Left lobe of liver (tissue), 2 donors: ENCODE data around the gene VPS35. TPM values are rescaled to one million over a fixed set of nuclear protein-coding genes. Genes with fewer than 3 reads are reported as not detected.
"Not testable (repeated sequence)": the region's sequence is repeated elsewhere in the genome, so short reads cannot be mapped to it uniquely, and the experiment has no call there.

ENCODE experiments used
- ATAC-seq: fragments of 200-7000 bp; cut with Tn5 transposase; one replicate; pipeline ENCODE4 v1.9.1; 2020; ENCODE audit warnings: mild to moderate bottlenecking, moderate library complexity
- DNase-seq: peaks from one replicate; pipeline ENCODE4 v3.0.0-alpha.2; 2020; ENCODE audit warnings: low spot score
- total RNA-seq: library from RNA; stranded (reverse); gene quantifications from one replicate; pipeline ENCODE4 v1.2.1, GENCODE V29; 2021
- donor health status: DM: no; HTN: no; CAD: no; lungs with moderate emphysema.
- donor health status: DM: no; HTN: yes; CAD: no.

VPS35 gene
- total RNA-seq, 1 donor from 2014 or later, result 25.4 TPM

GRCh38 chr16:46673320-46674013 is 15.5 kb downstream of the VPS35 start:
- ATAC-seq, result peak; percentile 96
- no peak for DNase-seq

- ATAC-seq, result no peak
- DNase-seq, result no peak
These were observed 26.9 kb downstream of the VPS35 start for GRCh38 chr16:46662123-46662522.

- ATAC-seq, result peak; percentile 70
These were observed 30.1 kb downstream of the VPS35 start for GRCh38 chr16:46658925-46659324.

GRCh38 chr16:46651305-46651704 is 37.7 kb downstream of the VPS35 start:
- DNase-seq (no peak), ATAC-seq (no peak)

More at GRCh38 chr16:46658925-46659324, 30.1 kb downstream of the VPS35 start:
- no peak for DNase-seq

GRCh38 chr16:46650254-46650623 is 38.7 kb downstream of the VPS35 start:
- no peak for ATAC-seq
- no peak for DNase-seq

GRCh38 chr16:46649588-46650253 is 39.3 kb downstream of the VPS35 start:
- ATAC-seq (no peak), DNase-seq (no peak)

- DNase-seq (no peak), ATAC-seq (no peak)
These were observed 40.3 kb downstream of the VPS35 start for GRCh38 chr16:46648656-46649055.

GRCh38 chr16:46638947-46639925 is 49.7 kb downstream of the VPS35 start:
- no peak for DNase-seq
- no peak for ATAC-seq

- DNase-seq (no peak), ATAC-seq (no peak)
These were observed 55.9 kb downstream of the VPS35 start for GRCh38 chr16:46632778-46633733.

- ATAC-seq, result no peak
- DNase-seq, result no peak
These were observed 59.4 kb downstream of the VPS35 start for GRCh38 chr16:46629331-46630219.

- no peak for ATAC-seq
- DNase-seq, result no peak
These were observed 61.2 kb downstream of the VPS35 start for GRCh38 chr16:46627746-46628145.

- not testable (repeated sequence) for ATAC-seq, DNase-seq
These were observed 62.3 kb downstream of the VPS35 start for GRCh38 chr16:46626681-46627080.

GRCh38 chr16:46624862-46625261 is 64.1 kb downstream of the VPS35 start:
- peak; percentile 59 for ATAC-seq

GRCh38 chr16:46623707-46624106 is 65.3 kb downstream of the VPS35 start:
- ATAC-seq (peak; percentile 84), DNase-seq (peak; percentile 51)

More at GRCh38 chr16:46624862-46625261, 64.1 kb downstream of the VPS35 start:
- DNase-seq, result not testable (repeated sequence)

GRCh38 chr16:46623246-46623645 is 65.7 kb downstream of the VPS35 start:
- peak; percentile 30 for ATAC-seq
- DNase-seq, result not testable (repeated sequence)

- no peak for DNase-seq
- ATAC-seq, result no peak
These were observed 66.9 kb downstream of the VPS35 start for GRCh38 chr16:46621934-46622676.

- DNase-seq (peak; percentile 57), ATAC-seq (peak; percentile 42)
These were observed 67.7 kb downstream of the VPS35 start, which contains the start of gene SHCBP1 for GRCh38 chr16:46621006-46621933. Gene SHCBP1 (minus strand): TSS chr16:46621379. CDS start chr16:46621359, 20 bp downstream.
